MM.1S (cell line): ENCODE data around the gene ARHGAP23.

Experiments used
- DNase-seq: peaks from one replicate; pipeline ENCODE4 v3.0.0-alpha.2; 2015
- H2AFZ ChIP-seq: fragments of 300-600 bp; sonication (generic); 2 replicates; pipeline ENCODE4 v1.6.0; 2016; ENCODE audit warnings: antibody characterized with exemption, low read length
- H3F3A ChIP-seq: fragments of 300-600 bp; sonication (generic); 2 replicates; pipeline ENCODE4 v1.6.1; 2016; ENCODE audit warnings: mild to moderate bottlenecking, antibody characterized with exemption, low read length, moderate library complexity, mixed read lengths; ENCODE audit not compliant: insufficient read depth
- H3K27ac ChIP-seq: fragments of 300-600 bp; sonication (generic); 2 replicates; pipeline ENCODE4 v1.5.1; 2016; ENCODE audit warnings: mild to moderate bottlenecking, low read length
- H3K27me3 ChIP-seq: fragments of 300-600 bp; sonication (generic); replicated peaks from 2 replicates; pipeline ENCODE4 v1.6.0; 2016; ENCODE audit warnings: low read length; ENCODE audit not compliant: insufficient read depth
- H3K36me3 ChIP-seq: fragments of 300-600 bp; sonication (generic); replicated peaks from 2 replicates; pipeline ENCODE4 v1.6.1; 2016; ENCODE audit warnings: mild to moderate bottlenecking, low read length, mixed read lengths; ENCODE audit not compliant: insufficient read depth
- H3K4me1 ChIP-seq: fragments of 300-600 bp; sonication (generic); 2 replicates; pipeline ENCODE4 v1.6.1; 2016; ENCODE audit warnings: low read length, mixed read lengths
- H3K4me2 ChIP-seq: fragments of 300-600 bp; sonication (generic); 2 replicates; pipeline ENCODE4 v1.6.0; 2016; ENCODE audit warnings: low read depth, low read length
- H3K4me3 ChIP-seq: fragments of 300-600 bp; sonication (generic); 2 replicates; pipeline ENCODE4 v1.5.1; 2016; ENCODE audit warnings: low read length, mixed read lengths
- H3K79me2 ChIP-seq: fragments of 300-600 bp; sonication (generic); 2 replicates; pipeline ENCODE4 v1.6.1; 2016; ENCODE audit warnings: mixed run types, low read length, mixed read lengths
- H3K9ac ChIP-seq: fragments of 300-600 bp; sonication (generic); 2 replicates; pipeline ENCODE4 v1.6.1; 2016; ENCODE audit warnings: low read length, mixed read lengths
- H3K9me2 ChIP-seq: fragments of 300-600 bp; sonication (generic); replicated peaks from 2 replicates; pipeline ENCODE4 v1.6.1; 2016; ENCODE audit warnings: mild to moderate bottlenecking, low read length, mixed read lengths; ENCODE audit not compliant: insufficient read depth
- H3K9me3 ChIP-seq: fragments of 300-600 bp; sonication (generic); replicated peaks from 2 replicates; pipeline ENCODE4 v1.6.1; 2016; ENCODE audit warnings: mild to moderate bottlenecking, low read length, mixed read lengths; ENCODE audit not compliant: insufficient read depth
- H4K20me1 ChIP-seq: fragments of 300-600 bp; sonication (generic); 2 replicates; pipeline ENCODE4 v1.6.1; 2016; ENCODE audit warnings: mild to moderate bottlenecking, low read length, moderate library complexity, mixed read lengths; ENCODE audit not compliant: insufficient read depth
- CTCF ChIP-seq: fragments of 300-600 bp; sonication (generic); IDR thresholded peaks from 2 replicates; pipeline ENCODE4 v1.5.1; 2016; ENCODE audit warnings: antibody characterized with exemption, low read length, mixed read lengths
- EZH2 ChIP-seq: fragments of 300-600 bp; sonication (generic); optimal IDR thresholded peaks from 2 replicates; pipeline ENCODE3; 2017; ENCODE audit warnings: low read depth, mild to moderate bottlenecking, antibody characterized with exemption, low read length, mixed read lengths
- EZH2phosphoT487 ChIP-seq: fragments of 300-600 bp; sonication (generic); IDR thresholded peaks from 2 replicates; pipeline ENCODE4 v1.6.1; 2018; ENCODE audit warnings: antibody characterized with exemption, low read length

ARHGAP23 gene

GRCh38 chr17:38463451-38463858 lies 35.2 kb downstream of the ARHGAP23 start:
- Histone ChIP-seq H3K9me3 (no peaks in the 10 kb centered on the region), H2AFZ (no peak overlapping the region), H3K4me3 (no peak overlapping the region), H3K4me2 (no peak overlapping the region), H4K20me1 (no peaks in the 10 kb centered on the region), H3K79me2 (peaks cover 18% of the 10 kb centered on the region; the same call in 1 of the 2 replicates), H3K4me1 (no peaks in the 10 kb centered on the region), H3K36me3 (no peaks in the 10 kb centered on the region), H3K27ac (no peak overlapping the region), H3K27me3 (no peaks in the 10 kb centered on the region), H3K9ac (no peak overlapping the region), H3K9me2 (no peaks in the 10 kb centered on the region), H3F3A (no peaks in the 10 kb centered on the region)
- DNase-seq: no peak
- TF ChIP-seq EZH2 (no peak), EZH2phosphoT487 (no peak), CTCF (no peak)

DNA sequence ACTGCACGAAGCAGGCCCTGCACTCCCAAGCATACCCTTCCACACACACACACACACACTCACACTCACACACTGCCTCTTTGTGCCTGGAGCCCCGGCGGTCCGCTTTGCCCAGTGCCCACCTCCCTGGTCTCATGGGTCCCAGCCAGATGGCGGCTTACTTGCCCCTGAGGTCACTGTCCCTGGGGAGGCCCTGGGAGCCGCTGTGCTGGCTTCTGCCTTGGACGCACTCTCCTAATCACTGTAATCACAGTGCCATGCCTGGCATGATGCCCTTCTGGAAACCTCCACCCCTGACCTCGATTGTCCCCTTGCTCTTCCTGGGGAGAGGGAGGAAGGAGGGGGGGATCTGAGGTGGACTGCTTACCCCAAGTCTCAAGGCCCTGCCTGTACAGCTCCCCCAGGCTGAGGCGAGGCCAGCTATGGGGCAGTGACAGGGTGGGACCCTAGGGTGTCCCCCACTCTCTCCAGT lies 36.0 kb downstream of the ARHGAP23 start:
- no peaks in the 10 kb centered on the region for H3K9me2 ChIP-seq
- no peak overlapping the region for H3K9ac ChIP-seq
- no peak overlapping the region for H3K4me2 ChIP-seq
- no peaks in the 10 kb centered on the region for H3K27me3 ChIP-seq
- H3K4me3 ChIP-seq: no peak overlapping the region
- no peak for DNase-seq
- no peaks in the 10 kb centered on the region for H4K20me1 ChIP-seq
- no peak overlapping the region for H3K27ac ChIP-seq
- H3K4me1 ChIP-seq: no peaks in the 10 kb centered on the region
- no peak overlapping the region for H2AFZ ChIP-seq
- TF ChIP-seq EZH2phosphoT487 (no peak), CTCF (no peak), EZH2 (no peak)
- H3K9me3 ChIP-seq: no peaks in the 10 kb centered on the region
- peaks cover 10% of the 10 kb centered on the region; the same call in 1 of the 2 replicates for H3K79me2 ChIP-seq
- H3K36me3 ChIP-seq: no peaks in the 10 kb centered on the region
- H3F3A ChIP-seq: no peaks in the 10 kb centered on the region

DNA sequence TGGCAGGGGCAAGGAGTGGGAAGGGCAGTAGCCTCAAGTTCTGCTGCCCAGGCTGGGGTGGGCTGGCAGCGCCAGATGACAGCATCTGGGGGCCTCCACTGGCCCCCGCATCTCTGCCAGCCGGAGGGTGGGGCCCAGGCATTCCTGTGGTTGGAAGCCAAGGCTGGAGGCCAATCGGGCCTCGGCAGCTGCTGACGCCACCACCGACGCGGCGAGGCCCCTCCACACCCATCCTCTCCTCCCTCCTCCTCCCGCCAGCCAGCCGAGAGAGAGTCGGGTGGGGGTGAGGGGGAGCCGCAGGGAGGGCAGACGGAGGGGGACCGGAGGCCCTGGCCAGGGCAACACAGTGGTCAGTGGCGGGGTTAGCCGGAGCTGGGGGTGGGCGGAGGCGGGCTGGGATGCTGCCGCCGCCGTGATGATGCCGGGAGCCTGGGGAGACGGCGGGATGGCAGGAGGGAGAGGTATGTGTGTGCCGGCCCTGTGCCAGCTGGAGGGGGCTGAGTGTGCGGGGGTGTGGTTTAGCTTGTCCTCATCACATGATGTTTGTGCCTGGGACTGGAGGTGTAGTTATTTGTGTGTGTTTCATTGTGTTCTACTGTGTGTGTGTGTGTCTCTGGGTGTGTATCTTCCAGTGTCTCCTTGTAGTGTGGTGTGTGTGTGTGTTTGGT lies 36.6 kb downstream of the ARHGAP23 start:
- H3K4me3 ChIP-seq: no peak overlapping the region
- H3K9me3 ChIP-seq: no peaks in the 10 kb centered on the region
- no peaks in the 10 kb centered on the region for H3F3A ChIP-seq
- TF ChIP-seq EZH2phosphoT487 (no peak), EZH2 (no peak), CTCF (no peak)
- no peaks in the 10 kb centered on the region for H3K27me3 ChIP-seq
- no peak overlapping the region for H3K9ac ChIP-seq
- H3K9me2 ChIP-seq: no peaks in the 10 kb centered on the region
- H3K27ac ChIP-seq: no peak overlapping the region
- H3K36me3 ChIP-seq: no peaks in the 10 kb centered on the region
- no peak for DNase-seq
- no peaks in the 10 kb centered on the region for H3K4me1 ChIP-seq
- H2AFZ ChIP-seq: no peak overlapping the region
- no peaks in the 10 kb centered on the region for H4K20me1 ChIP-seq
- peaks cover 4% of the 10 kb centered on the region; the same call in 1 of the 2 replicates for H3K79me2 ChIP-seq
- H3K4me2 ChIP-seq: no peak overlapping the region
